HEK293 (cell line): ENCODE results near the gene GYG1.

ENCODE experiments used
- GLI4 ChIP-seq: fragments of 450-650 bp; formaldehyde crosslinking; IDR thresholded peaks from 2 replicates; pipeline ENCODE4 v1.5.1; 2016; ENCODE audit warnings: missing biosample characterization, missing genetic modification characterization
- HOXC10 ChIP-seq: sonication (generic); formaldehyde crosslinking; IDR thresholded peaks from 2 replicates; pipeline ENCODE4 v1.8.1; 2023; ENCODE audit warnings: mild to moderate bottlenecking, missing genetic modification reagents
- MYNN ChIP-seq: fragments of 450-650 bp; formaldehyde crosslinking; IDR thresholded peaks from 2 replicates; pipeline ENCODE4 v1.5.1; 2016; ENCODE audit warnings: missing biosample characterization, missing genetic modification characterization, borderline replicate concordance
- SCRT2 ChIP-seq: fragments of 450-650 bp; formaldehyde crosslinking; IDR thresholded peaks from 2 replicates; pipeline ENCODE4 v1.5.1; 2016; ENCODE audit warnings: missing biosample characterization, missing genetic modification characterization
- WT1 ChIP-seq: fragments of 450-650 bp; formaldehyde crosslinking; IDR thresholded peaks from 2 replicates; pipeline ENCODE4 v1.5.1; 2016; ENCODE audit warnings: missing biosample characterization, missing genetic modification characterization
- ZBTB20 ChIP-seq: fragments of 450-650 bp; formaldehyde crosslinking; IDR thresholded peaks from 2 replicates; pipeline ENCODE4 v1.5.1; 2016; ENCODE audit warnings: missing biosample characterization, missing genetic modification characterization
- ZFHX2 ChIP-seq: fragments of 450-650 bp; formaldehyde crosslinking; conservative IDR thresholded peaks from 2 replicates; pipeline ENCODE4 v1.5.1; 2016; ENCODE audit warnings: missing biosample characterization, missing genetic modification characterization
- ZNF10 ChIP-seq: fragments of 450-650 bp; formaldehyde crosslinking; IDR thresholded peaks from 2 replicates; pipeline ENCODE4 v1.5.1; 2017; ENCODE audit warnings: missing biosample characterization, missing genetic modification characterization
- ZNF114 ChIP-seq: fragments of 450-650 bp; formaldehyde crosslinking; IDR thresholded peaks from 2 replicates; pipeline ENCODE4 v1.5.0; 2017; ENCODE audit warnings: missing biosample characterization, missing genetic modification characterization
- ZNF155 ChIP-seq: fragments of 450-650 bp; formaldehyde crosslinking; IDR thresholded peaks from 2 replicates; pipeline ENCODE4 v1.5.1; 2016; ENCODE audit warnings: missing biosample characterization, missing genetic modification characterization
- ZNF169 ChIP-seq: fragments of 450-650 bp; formaldehyde crosslinking; IDR thresholded peaks from 2 replicates; pipeline ENCODE4 v1.5.1; 2016; ENCODE audit warnings: missing biosample characterization, missing genetic modification characterization
- ZNF174 ChIP-seq: fragments of 450-650 bp; formaldehyde crosslinking; IDR thresholded peaks from 2 replicates; pipeline ENCODE4 v1.5.0; 2017; ENCODE audit warnings: missing biosample characterization, mild to moderate bottlenecking, missing genetic modification characterization
- ZNF19 ChIP-seq: fragments of 450-650 bp; formaldehyde crosslinking; IDR thresholded peaks from 2 replicates; pipeline ENCODE4; 2016; ENCODE audit warnings: missing biosample characterization, missing genetic modification characterization, low read depth
- ZNF202 ChIP-seq: fragments of 450-650 bp; formaldehyde crosslinking; IDR thresholded peaks from 2 replicates; pipeline ENCODE4 v1.5.1; 2016; ENCODE audit warnings: missing biosample characterization, missing genetic modification characterization, borderline replicate concordance
- ZNF23 ChIP-seq: fragments of 450-650 bp; formaldehyde crosslinking; IDR thresholded peaks from 2 replicates; pipeline ENCODE4 v1.5.1; 2016; ENCODE audit warnings: missing biosample characterization, missing genetic modification characterization, borderline replicate concordance
- ZNF248 ChIP-seq: fragments of 450-650 bp; formaldehyde crosslinking; IDR thresholded peaks from 2 replicates; pipeline ENCODE4 v1.5.1; 2017; ENCODE audit warnings: missing biosample characterization, missing genetic modification characterization
- ZNF266 ChIP-seq: fragments of 450-650 bp; formaldehyde crosslinking; IDR thresholded peaks from 2 replicates; pipeline ENCODE4 v1.5.1; 2016; ENCODE audit warnings: missing biosample characterization, missing genetic modification characterization, low read depth
- ZNF302 ChIP-seq: fragments of 450-650 bp; formaldehyde crosslinking; IDR thresholded peaks from 2 replicates; pipeline ENCODE4 v1.5.1; 2016; ENCODE audit warnings: missing biosample characterization, missing genetic modification characterization, low read depth
- ZNF324 ChIP-seq: fragments of 450-650 bp; formaldehyde crosslinking; IDR thresholded peaks from 2 replicates; pipeline ENCODE4 v1.5.1; 2016; ENCODE audit warnings: missing biosample characterization, missing genetic modification characterization
- ZNF404 ChIP-seq: fragments of 450-650 bp; formaldehyde crosslinking; IDR thresholded peaks from 2 replicates; pipeline ENCODE4 v1.5.1; 2017; ENCODE audit warnings: missing biosample characterization, missing genetic modification characterization
- ZNF416 ChIP-seq: fragments of 450-650 bp; formaldehyde crosslinking; IDR thresholded peaks from 2 replicates; pipeline ENCODE4 v1.5.1; 2016; ENCODE audit warnings: missing biosample characterization, missing genetic modification characterization
- ZNF426 ChIP-seq: fragments of 450-650 bp; formaldehyde crosslinking; IDR thresholded peaks from 2 replicates; pipeline ENCODE4 v1.5.1; 2017; ENCODE audit warnings: missing biosample characterization, missing genetic modification characterization, mild to moderate bottlenecking, inconsistent platforms, moderate library complexity
- ZNF433 ChIP-seq: fragments of 450-650 bp; formaldehyde crosslinking; IDR thresholded peaks from 2 replicates; pipeline ENCODE4 v1.5.1; 2016; ENCODE audit warnings: missing biosample characterization, missing genetic modification characterization, low read depth
- ZNF521 ChIP-seq: fragments of 450-650 bp; formaldehyde crosslinking; IDR thresholded peaks from 2 replicates; pipeline ENCODE4 v1.5.1; 2017; ENCODE audit warnings: missing biosample characterization, mild to moderate bottlenecking, missing genetic modification characterization
- ZNF558 ChIP-seq: fragments of 450-650 bp; formaldehyde crosslinking; IDR thresholded peaks from 2 replicates; pipeline ENCODE4 v1.5.1; 2016; ENCODE audit warnings: missing biosample characterization, missing genetic modification characterization
- ZNF600 ChIP-seq: fragments of 450-650 bp; formaldehyde crosslinking; IDR thresholded peaks from 2 replicates; pipeline ENCODE4 v1.5.1; 2016; ENCODE audit warnings: missing biosample characterization, missing genetic modification characterization
- ZNF654 ChIP-seq: fragments of 450-650 bp; formaldehyde crosslinking; IDR thresholded peaks from 2 replicates; pipeline ENCODE4 v1.5.1; 2016; ENCODE audit warnings: low read depth, missing biosample characterization, missing genetic modification characterization
- ZNF701 ChIP-seq: fragments of 450-650 bp; formaldehyde crosslinking; IDR thresholded peaks from 2 replicates; pipeline ENCODE4 v1.5.1; 2016; ENCODE audit warnings: missing biosample characterization, missing genetic modification characterization
- ZNF837 ChIP-seq: fragments of 450-650 bp; formaldehyde crosslinking; IDR thresholded peaks from 2 replicates; pipeline ENCODE4 v1.5.1; 2016; ENCODE audit warnings: missing biosample characterization, missing genetic modification characterization
- TF ChIP-seq, protein P1 (sequence below): fragments of 450-650 bp; formaldehyde crosslinking; IDR thresholded peaks from 2 replicates; pipeline ENCODE4 v1.5.1; 2017; ENCODE audit warnings: missing biosample characterization, missing genetic modification characterization
- TF ChIP-seq, protein P2 (sequence below): fragments of 450-650 bp; formaldehyde crosslinking; IDR thresholded peaks from 2 replicates; pipeline ENCODE4 v1.5.1; 2016; ENCODE audit warnings: missing biosample characterization, missing genetic modification characterization
- TF ChIP-seq, protein P3 (sequence below): fragments of 450-650 bp; formaldehyde crosslinking; IDR thresholded peaks from 2 replicates; pipeline ENCODE4 v1.5.1; 2016; ENCODE audit warnings: missing biosample characterization, missing genetic modification characterization
- TF ChIP-seq, protein P4 (sequence below): fragments of 450-650 bp; formaldehyde crosslinking; IDR thresholded peaks from 2 replicates; pipeline ENCODE4 v1.5.1; 2017; ENCODE audit warnings: missing biosample characterization, mild to moderate bottlenecking, missing genetic modification characterization, moderate library complexity
- TF ChIP-seq, protein P5 (sequence below): fragments of 450-650 bp; formaldehyde crosslinking; IDR thresholded peaks from 2 replicates; pipeline ENCODE4 v1.5.1; 2016; ENCODE audit warnings: missing biosample characterization, missing genetic modification characterization

Gene GYG1

DNA sequence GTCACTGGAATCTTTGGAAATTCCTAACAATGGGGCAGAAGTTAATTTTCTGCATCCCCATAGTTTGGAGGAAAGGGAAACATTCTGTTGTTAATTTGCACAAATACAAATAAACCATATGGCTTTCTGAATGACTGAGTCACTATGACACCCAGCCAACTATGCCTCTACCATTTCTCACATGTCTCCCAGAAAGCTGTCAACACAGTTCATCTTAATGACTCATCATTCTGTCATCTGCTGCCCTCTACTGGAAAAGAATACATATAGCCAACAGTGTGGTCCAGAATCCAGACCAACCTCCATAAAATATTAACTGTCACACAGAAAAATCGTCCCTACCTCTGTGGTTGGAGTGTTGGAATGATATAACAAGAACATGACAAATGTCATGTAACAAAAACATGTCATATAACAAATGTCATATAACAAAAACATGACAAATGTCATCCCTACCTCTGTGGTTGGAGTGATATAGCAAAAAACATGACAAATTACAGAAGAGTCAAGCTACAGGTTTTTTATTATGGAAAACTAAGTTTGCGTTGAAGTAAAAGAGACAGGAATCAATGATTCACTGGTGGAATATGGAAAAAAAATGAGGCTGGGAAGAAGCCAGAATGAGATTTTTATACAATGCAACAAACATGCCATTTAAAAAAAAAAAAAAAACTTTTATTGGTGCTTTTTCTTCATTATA, 47.7 kb upstream of the GYG1 start (continued):
- TF ChIP-seq GLI4 (tag by site-specific recombination) (no peak), ZNF654 (tag by site-specific recombination) (peak; percentile 96), ZNF416 (no peak), ZNF10 (tag by site-specific recombination) (no peak), ZNF155 (tag by site-specific recombination) (no peak), WT1 (no peak), ZNF23 (no peak), SCRT2 (no peak), ZNF248 (tag by site-specific recombination) (no peak), ZBTB20 (no peak), ZNF426 (tag by site-specific recombination) (no peak), MYNN (tag by site-specific recombination) (no peak), ZNF169 (tag by site-specific recombination) (no peak), ZNF114 (tag by site-specific recombination) (no peak), ZNF302 (tag by site-specific recombination) (no peak), ZNF558 (no peak), ZNF837 (tag by site-specific recombination) (no peak), ZNF701 (tag by site-specific recombination) (no peak), ZNF521 (tag by site-specific recombination) (no peak), ZNF404 (tag by site-specific recombination) (no peak), ZNF433 (tag by site-specific recombination) (no peak), ZFHX2 (tag by site-specific recombination) (no peak), HOXC10 (CRISPR knock-in tag) (no peak), ZNF324 (tag by site-specific recombination) (no peak), ZNF174 (tag by site-specific recombination) (no peak), ZNF266 (no peak), ZNF19 (tag by site-specific recombination) (no peak), ZNF202 (tag by site-specific recombination) (no peak), ZNF600 (tag by site-specific recombination) (peak; percentile 55; the same call in 1 of the 2 replicates)
- TF ChIP-seq, protein P1, sequence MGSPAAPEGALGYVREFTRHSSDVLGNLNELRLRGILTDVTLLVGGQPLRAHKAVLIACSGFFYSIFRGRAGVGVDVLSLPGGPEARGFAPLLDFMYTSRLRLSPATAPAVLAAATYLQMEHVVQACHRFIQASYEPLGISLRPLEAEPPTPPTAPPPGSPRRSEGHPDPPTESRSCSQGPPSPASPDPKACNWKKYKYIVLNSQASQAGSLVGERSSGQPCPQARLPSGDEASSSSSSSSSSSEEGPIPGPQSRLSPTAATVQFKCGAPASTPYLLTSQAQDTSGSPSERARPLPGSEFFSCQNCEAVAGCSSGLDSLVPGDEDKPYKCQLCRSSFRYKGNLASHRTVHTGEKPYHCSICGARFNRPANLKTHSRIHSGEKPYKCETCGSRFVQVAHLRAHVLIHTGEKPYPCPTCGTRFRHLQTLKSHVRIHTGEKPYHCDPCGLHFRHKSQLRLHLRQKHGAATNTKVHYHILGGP (tag by site-specific recombination): no peak
- TF ChIP-seq, protein P2, sequence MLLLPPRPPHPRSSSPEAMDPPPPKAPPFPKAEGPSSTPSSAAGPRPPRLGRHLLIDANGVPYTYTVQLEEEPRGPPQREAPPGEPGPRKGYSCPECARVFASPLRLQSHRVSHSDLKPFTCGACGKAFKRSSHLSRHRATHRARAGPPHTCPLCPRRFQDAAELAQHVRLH: no peak
- TF ChIP-seq, protein P3, sequence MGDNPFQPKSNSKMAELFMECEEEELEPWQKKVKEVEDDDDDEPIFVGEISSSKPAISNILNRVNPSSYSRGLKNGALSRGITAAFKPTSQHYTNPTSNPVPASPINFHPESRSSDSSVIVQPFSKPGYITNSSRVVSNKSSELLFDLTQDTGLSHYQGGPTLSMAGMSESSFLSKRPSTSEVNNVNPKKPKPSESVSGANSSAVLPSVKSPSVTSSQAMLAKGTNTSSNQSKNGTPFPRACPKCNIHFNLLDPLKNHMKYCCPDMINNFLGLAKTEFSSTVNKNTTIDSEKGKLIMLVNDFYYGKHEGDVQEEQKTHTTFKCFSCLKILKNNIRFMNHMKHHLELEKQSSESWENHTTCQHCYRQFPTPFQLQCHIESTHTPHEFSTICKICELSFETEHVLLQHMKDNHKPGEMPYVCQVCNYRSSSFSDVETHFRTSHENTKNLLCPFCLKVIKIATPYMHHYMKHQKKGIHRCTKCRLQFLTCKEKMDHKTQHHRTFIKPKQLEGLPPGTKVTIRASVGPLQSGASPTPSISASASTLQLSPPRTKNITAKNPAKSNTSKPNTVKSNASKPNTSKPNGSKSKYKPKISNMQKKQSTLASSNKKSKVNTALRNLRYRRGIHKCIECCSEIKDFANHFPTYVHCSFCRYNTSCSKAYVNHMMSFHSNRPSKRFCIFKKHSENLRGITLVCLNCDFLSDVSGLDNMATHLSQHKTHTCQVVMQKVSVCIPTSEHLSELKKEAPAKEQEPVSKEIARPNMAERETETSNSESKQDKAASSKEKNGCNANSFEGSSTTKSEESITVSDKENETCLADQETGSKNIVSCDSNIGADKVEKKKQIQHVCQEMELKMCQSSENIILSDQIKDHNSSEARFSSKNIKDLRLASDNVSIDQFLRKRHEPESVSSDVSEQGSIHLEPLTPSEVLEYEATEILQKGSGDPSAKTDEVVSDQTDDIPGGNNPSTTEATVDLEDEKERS (tag by site-specific recombination): no peak
- TF ChIP-seq, protein P4, sequence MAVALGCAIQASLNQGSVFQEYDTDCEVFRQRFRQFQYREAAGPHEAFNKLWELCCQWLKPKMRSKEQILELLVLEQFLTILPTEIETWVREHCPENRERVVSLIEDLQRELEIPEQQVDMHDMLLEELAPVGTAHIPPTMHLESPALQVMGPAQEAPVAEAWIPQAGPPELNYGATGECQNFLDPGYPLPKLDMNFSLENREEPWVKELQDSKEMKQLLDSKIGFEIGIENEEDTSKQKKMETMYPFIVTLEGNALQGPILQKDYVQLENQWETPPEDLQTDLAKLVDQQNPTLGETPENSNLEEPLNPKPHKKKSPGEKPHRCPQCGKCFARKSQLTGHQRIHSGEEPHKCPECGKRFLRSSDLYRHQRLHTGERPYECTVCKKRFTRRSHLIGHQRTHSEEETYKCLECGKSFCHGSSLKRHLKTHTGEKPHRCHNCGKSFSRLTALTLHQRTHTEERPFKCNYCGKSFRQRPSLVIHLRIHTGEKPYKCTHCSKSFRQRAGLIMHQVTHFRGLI: no peak
- TF ChIP-seq, protein P5, sequence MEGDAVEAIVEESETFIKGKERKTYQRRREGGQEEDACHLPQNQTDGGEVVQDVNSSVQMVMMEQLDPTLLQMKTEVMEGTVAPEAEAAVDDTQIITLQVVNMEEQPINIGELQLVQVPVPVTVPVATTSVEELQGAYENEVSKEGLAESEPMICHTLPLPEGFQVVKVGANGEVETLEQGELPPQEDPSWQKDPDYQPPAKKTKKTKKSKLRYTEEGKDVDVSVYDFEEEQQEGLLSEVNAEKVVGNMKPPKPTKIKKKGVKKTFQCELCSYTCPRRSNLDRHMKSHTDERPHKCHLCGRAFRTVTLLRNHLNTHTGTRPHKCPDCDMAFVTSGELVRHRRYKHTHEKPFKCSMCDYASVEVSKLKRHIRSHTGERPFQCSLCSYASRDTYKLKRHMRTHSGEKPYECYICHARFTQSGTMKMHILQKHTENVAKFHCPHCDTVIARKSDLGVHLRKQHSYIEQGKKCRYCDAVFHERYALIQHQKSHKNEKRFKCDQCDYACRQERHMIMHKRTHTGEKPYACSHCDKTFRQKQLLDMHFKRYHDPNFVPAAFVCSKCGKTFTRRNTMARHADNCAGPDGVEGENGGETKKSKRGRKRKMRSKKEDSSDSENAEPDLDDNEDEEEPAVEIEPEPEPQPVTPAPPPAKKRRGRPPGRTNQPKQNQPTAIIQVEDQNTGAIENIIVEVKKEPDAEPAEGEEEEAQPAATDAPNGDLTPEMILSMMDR (tag by site-specific recombination): peak; percentile 51; the same call in 1 of the 2 replicates
